Measurements from ENCODE around the gene MRGPRG.

Gene MRGPRG

GRCh38 chr11:3194016-3194816, 24.4 kb downstream of the MRGPRG start:
- TF ChIP-seq ZNF274 (IDR thresholded peaks at IDR 0.05; ENCODE audit: low read depth, low read length) (no peak), YY1 (IDR thresholded peaks at IDR 0.05; ENCODE audit: insufficient read depth, insufficient read length) (no peak), SUZ12 (IDR thresholded peaks at IDR 0.05; ENCODE audit: extremely low read depth, insufficient read depth, insufficient read length) (no peak)
- peaks cover 33% of the 10 kb centered on the region for H3K4me1 ChIP-seq (ENCODE audit: insufficient read depth, insufficient read length)
- no peaks in the 10 kb centered on the region for H3K27me3 ChIP-seq (ENCODE audit: insufficient read depth, insufficient read length)
- no peaks in the 10 kb centered on the region for H3K36me3 ChIP-seq (ENCODE audit: insufficient read depth, insufficient read length, low read length)
- H3K9me3 ChIP-seq (ENCODE audit: insufficient read depth, low read length), result peaks cover 7% of the 10 kb centered on the region; the same call in 1 of the 2 replicates
- peak overlapping the region; percentile 58 for H3K9ac ChIP-seq (ENCODE audit: insufficient read length, low read depth)
- no peak for DNase-seq (ENCODE audit: low read depth, low spot score)
- no peak overlapping the region for H3K4me3 ChIP-seq (ENCODE audit: insufficient read length, low read depth)

DNA sequence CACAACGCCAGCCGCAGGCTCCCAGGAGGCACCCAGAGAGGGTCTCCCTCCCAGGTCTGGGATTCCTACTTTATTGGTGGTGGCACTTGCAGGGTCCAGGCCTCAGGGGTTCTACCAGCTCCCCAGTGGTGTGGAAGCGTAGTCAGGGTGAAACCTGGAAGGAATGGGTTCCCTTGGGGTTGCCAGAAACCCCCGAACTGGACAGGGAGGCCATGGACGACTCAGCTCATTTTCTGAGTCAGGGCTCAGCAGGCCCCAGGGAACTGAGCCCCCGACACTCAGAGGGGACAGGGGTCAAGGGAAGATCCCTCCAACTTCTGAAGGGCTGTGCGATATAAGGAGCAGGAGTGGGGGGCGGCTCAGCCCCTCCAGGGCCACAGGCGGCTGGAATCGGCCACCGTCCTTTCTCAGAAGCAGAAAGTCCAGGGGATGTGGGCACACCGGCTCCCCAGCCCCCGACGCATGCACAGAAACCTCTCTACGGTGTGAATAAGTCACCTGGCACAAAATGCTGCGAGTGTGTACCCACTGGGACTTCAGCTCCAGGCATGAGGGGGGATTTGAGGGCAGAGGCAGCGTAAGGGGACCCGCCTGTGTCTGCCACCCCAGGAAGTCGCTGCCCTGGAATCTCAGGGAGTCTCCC, 25.1 kb downstream of the MRGPRG start:
- no peak for DNase-seq (ENCODE audit: low read depth, low spot score)
- Histone ChIP-seq H3K4me1 (ENCODE audit: insufficient read depth, insufficient read length) (peaks cover 35% of the 10 kb centered on the region), H3K9ac (ENCODE audit: insufficient read length, low read depth) (peak overlapping the region; percentile 58), H3K4me3 (ENCODE audit: insufficient read length, low read depth) (no peak overlapping the region), H3K9me3 (ENCODE audit: insufficient read depth, low read length) (peaks cover 7% of the 10 kb centered on the region; the same call in 1 of the 2 replicates), H3K27me3 (ENCODE audit: insufficient read depth, insufficient read length) (no peaks in the 10 kb centered on the region), H3K36me3 (ENCODE audit: insufficient read depth, insufficient read length, low read length) (no peaks in the 10 kb centered on the region)
- no peak for TF ChIP-seq YY1 (IDR thresholded peaks at IDR 0.05; ENCODE audit: insufficient read depth, insufficient read length)
- no peak for TF ChIP-seq SUZ12 (IDR thresholded peaks at IDR 0.05; ENCODE audit: extremely low read depth, insufficient read depth, insufficient read length)
- no peak for TF ChIP-seq ZNF274 (IDR thresholded peaks at IDR 0.05; ENCODE audit: low read depth, low read length)

- no peak for TF ChIP-seq ZNF274 (IDR thresholded peaks at IDR 0.05; ENCODE audit: low read depth, low read length)
- TF ChIP-seq SUZ12 (IDR thresholded peaks at IDR 0.05; ENCODE audit: extremely low read depth, insufficient read depth, insufficient read length), result no peak
- no peak for TF ChIP-seq YY1 (IDR thresholded peaks at IDR 0.05; ENCODE audit: insufficient read depth, insufficient read length)
- H3K4me3 ChIP-seq (ENCODE audit: insufficient read length, low read depth), result no peak overlapping the region
- peaks cover 7% of the 10 kb centered on the region; the same call in 1 of the 2 replicates for H3K9me3 ChIP-seq (ENCODE audit: insufficient read depth, low read length)
- H3K4me1 ChIP-seq (ENCODE audit: insufficient read depth, insufficient read length), result peaks cover 40% of the 10 kb centered on the region
- peak overlapping the region; percentile 58 for H3K9ac ChIP-seq (ENCODE audit: insufficient read length, low read depth)
- no peaks in the 10 kb centered on the region for H3K27me3 ChIP-seq (ENCODE audit: insufficient read depth, insufficient read length)
- H3K36me3 ChIP-seq (ENCODE audit: insufficient read depth, insufficient read length, low read length), result no peaks in the 10 kb centered on the region
- no peak for DNase-seq (ENCODE audit: low read depth, low spot score)
Observed at GRCh38 chr11:3192511-3193372, 25.9 kb downstream of the MRGPRG start.

DNA sequence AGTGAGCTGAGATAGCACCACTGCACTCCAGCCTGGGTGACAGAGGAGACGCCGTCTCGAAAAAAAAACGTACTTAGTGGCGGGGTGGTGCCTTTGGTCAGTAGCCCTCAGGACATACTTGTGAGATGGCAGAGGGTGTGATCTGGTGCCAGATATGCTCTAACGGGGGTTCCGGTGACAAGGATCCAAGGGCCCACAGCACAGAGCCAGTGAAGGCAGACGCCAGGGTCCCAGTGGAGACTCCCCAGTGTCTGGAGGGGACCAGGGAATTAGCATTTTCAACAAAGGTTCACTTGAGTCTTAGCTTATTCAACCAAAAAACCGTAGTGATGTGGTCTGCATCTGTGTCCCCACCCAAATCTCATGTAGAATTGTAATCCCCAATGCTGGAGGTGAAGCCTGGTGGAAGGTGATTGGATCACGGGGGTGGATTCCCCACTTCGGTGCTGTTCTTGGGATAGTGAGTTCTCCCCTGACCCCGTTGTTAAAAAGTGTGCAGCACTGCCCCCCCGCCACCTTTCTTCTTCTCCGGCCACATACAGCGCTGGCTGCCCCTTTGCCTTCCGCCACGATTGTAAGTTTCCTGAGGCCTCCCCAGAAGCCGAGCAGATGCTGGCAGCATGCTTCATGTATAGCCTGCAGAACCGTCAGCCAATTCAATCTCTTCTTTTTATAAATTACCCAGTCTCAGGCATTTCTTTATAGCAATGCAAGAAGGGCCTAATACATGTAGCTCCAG, 26.9 kb downstream of the MRGPRG start:
- peaks cover 7% of the 10 kb centered on the region; the same call in 1 of the 2 replicates for H3K9me3 ChIP-seq (ENCODE audit: insufficient read depth, low read length)
- no peak for DNase-seq (ENCODE audit: low read depth, low spot score)
- peaks cover 43% of the 10 kb centered on the region for H3K4me1 ChIP-seq (ENCODE audit: insufficient read depth, insufficient read length)
- H3K4me3 ChIP-seq (ENCODE audit: insufficient read length, low read depth), result no peak overlapping the region
- H3K36me3 ChIP-seq (ENCODE audit: insufficient read depth, insufficient read length, low read length), result no peaks in the 10 kb centered on the region
- H3K9ac ChIP-seq (ENCODE audit: insufficient read length, low read depth), result no peak overlapping the region
- TF ChIP-seq ZNF274 (IDR thresholded peaks at IDR 0.05; ENCODE audit: low read depth, low read length) (no peak), YY1 (IDR thresholded peaks at IDR 0.05; ENCODE audit: insufficient read depth, insufficient read length) (no peak), SUZ12 (IDR thresholded peaks at IDR 0.05; ENCODE audit: extremely low read depth, insufficient read depth, insufficient read length) (no peak)
- no peaks in the 10 kb centered on the region for H3K27me3 ChIP-seq (ENCODE audit: insufficient read depth, insufficient read length)

DNA sequence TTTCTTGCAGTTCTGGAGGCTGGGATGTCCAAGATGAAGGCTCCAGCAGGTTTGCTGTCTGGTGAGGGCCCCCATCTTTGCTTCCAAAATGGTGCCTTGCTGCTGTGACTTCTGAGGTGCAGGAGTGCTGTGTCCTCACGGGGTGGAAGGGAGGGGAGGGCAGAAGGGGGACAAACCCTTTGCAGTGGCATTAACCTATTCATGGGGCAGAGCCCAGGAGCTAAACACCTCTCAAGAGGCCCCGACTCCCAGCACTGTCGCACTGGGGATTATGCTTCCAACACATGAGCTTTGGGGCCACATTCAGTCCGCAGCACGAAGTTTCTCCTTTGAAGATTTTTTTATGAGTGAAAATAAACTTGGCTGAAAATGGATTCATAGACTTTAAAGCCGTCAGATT, 28.0 kb downstream of the MRGPRG start:
- H3K9ac ChIP-seq (ENCODE audit: insufficient read length, low read depth), result peak overlapping the region; percentile 12
- no peak for DNase-seq (ENCODE audit: low read depth, low spot score)
- no peak for TF ChIP-seq YY1 (IDR thresholded peaks at IDR 0.05; ENCODE audit: insufficient read depth, insufficient read length)
- no peak for TF ChIP-seq ZNF274 (IDR thresholded peaks at IDR 0.05; ENCODE audit: low read depth, low read length)
- no peak for TF ChIP-seq SUZ12 (IDR thresholded peaks at IDR 0.05; ENCODE audit: extremely low read depth, insufficient read depth, insufficient read length)

GRCh38 chr11:3189886-3190583, 28.6 kb downstream of the MRGPRG start:
- Histone ChIP-seq H3K27me3 (ENCODE audit: insufficient read depth, insufficient read length) (no peaks in the 10 kb centered on the region), H3K36me3 (ENCODE audit: insufficient read depth, insufficient read length, low read length) (no peaks in the 10 kb centered on the region), H3K4me1 (ENCODE audit: insufficient read depth, insufficient read length) (peaks cover 36% of the 10 kb centered on the region), H3K4me3 (ENCODE audit: insufficient read length, low read depth) (peak overlapping the region; percentile 71), H3K9ac (ENCODE audit: insufficient read length, low read depth) (peak overlapping the region; percentile 89), H3K9me3 (ENCODE audit: insufficient read depth, low read length) (peaks cover 7% of the 10 kb centered on the region; the same call in 1 of the 2 replicates)
- DNase-seq (ENCODE audit: low read depth, low spot score), result no peak
- TF ChIP-seq YY1 (IDR thresholded peaks at IDR 0.05; ENCODE audit: insufficient read depth, insufficient read length) (no peak), ZNF274 (IDR thresholded peaks at IDR 0.05; ENCODE audit: low read depth, low read length) (no peak), SUZ12 (IDR thresholded peaks at IDR 0.05; ENCODE audit: extremely low read depth, insufficient read depth, insufficient read length) (no peak)

More for the DNA sequence above, 28.0 kb downstream of the MRGPRG start:
- Histone ChIP-seq H3K27me3 (ENCODE audit: insufficient read depth, insufficient read length) (no peaks in the 10 kb centered on the region), H3K4me1 (ENCODE audit: insufficient read depth, insufficient read length) (peaks cover 41% of the 10 kb centered on the region), H3K9me3 (ENCODE audit: insufficient read depth, low read length) (peaks cover 7% of the 10 kb centered on the region; the same call in 1 of the 2 replicates), H3K4me3 (ENCODE audit: insufficient read length, low read depth) (peak overlapping the region; percentile 25), H3K36me3 (ENCODE audit: insufficient read depth, insufficient read length, low read length) (no peaks in the 10 kb centered on the region)

Data from NT2/D1 (cell line).